WTC11 (cell line): ENCODE results near the gene TMC6. TPM values are rescaled to one million over a fixed set of nuclear protein-coding genes. Genes with fewer than 3 reads are reported as not detected.
A peak's percentile ranks its signal among the peaks of the same experiment; 100 is the strongest.

Experiments
- ATAC-seq: fragments of 200-7000 bp; cut with Tn5 transposase; 2 replicates; pipeline ENCODE4 v1.10.0; 2021; ENCODE audit warnings: mild to moderate bottlenecking, moderate library complexity
- CTCF ChIA-PET: fragments of 300-600 bp; sonication (Branson Sonifier 250); formaldehyde crosslinking; loops from one replicate; lab custom pipeline; 2021; ENCODE audit warnings: antibody characterized with exemption; lab: Charles Lee
- POLR2A ChIA-PET: fragments of 350-600 bp; sonication (Branson Sonifier 250); formaldehyde crosslinking; loops from one replicate; lab custom pipeline; 2021; ENCODE audit warnings: antibody characterized with exemption; lab: Charles Lee
- DNase-seq: peaks from one replicate; pipeline ENCODE4 v3.0.0; 2021; ENCODE audit warnings: low spot score
- H3K27ac Mint-ChIP-seq: 2 replicates; pipeline ENCODE4 v1.8.0; 2021; ENCODE audit warnings: mixed read lengths
- H3K27me3 Mint-ChIP-seq: 2 replicates; pipeline ENCODE4 v1.8.0; 2021; ENCODE audit warnings: low read depth, mild to moderate bottlenecking, moderate library complexity, mixed read lengths
- H3K36me3 Mint-ChIP-seq: 2 replicates; pipeline ENCODE4 v1.8.0; 2021; ENCODE audit warnings: mixed read lengths
- H3K4me1 Mint-ChIP-seq: 2 replicates; pipeline ENCODE4 v1.8.0; 2022; ENCODE audit warnings: mixed read lengths
- H3K4me3 Mint-ChIP-seq: 2 replicates; pipeline ENCODE4 v1.8.0; 2021; ENCODE audit warnings: mild to moderate bottlenecking, moderate library complexity, mixed read lengths
- H3K9me3 Mint-ChIP-seq: 2 replicates; pipeline ENCODE4 v1.8.0; 2021; ENCODE audit warnings: mixed read lengths
- GABPB1 ChIP-seq: sonication (generic); formaldehyde crosslinking; IDR thresholded peaks from 2 replicates; pipeline ENCODE4 v1.8.1; 2023; ENCODE audit warnings: mild to moderate bottlenecking, missing genetic modification reagents
- JAZF1 ChIP-seq: fragments of 250-450 bp; sonication (Bioruptor Pico); IDR thresholded peaks from 2 replicates; pipeline ENCODE4 v1.9.0; 2021; ENCODE audit warnings: moderate library complexity, mild to moderate bottlenecking, inconsistent platforms
- JUN ChIP-seq: sonication (generic); formaldehyde crosslinking; IDR thresholded peaks from 2 replicates; pipeline ENCODE4 v1.8.0; 2023; ENCODE audit warnings: mild to moderate bottlenecking, missing genetic modification reagents
- MYBL2 ChIP-seq: sonication (generic); formaldehyde crosslinking; IDR thresholded peaks from 2 replicates; pipeline ENCODE4 v1.8.1; 2023; ENCODE audit warnings: mild to moderate bottlenecking, moderate library complexity, missing genetic modification reagents
- NR1H2 ChIP-seq: sonication (generic); formaldehyde crosslinking; IDR thresholded peaks from 2 replicates; pipeline ENCODE4 v1.9.0; 2021; ENCODE audit warnings: mild to moderate bottlenecking, moderate library complexity, missing genetic modification reagents
- NR3C1 ChIP-seq: sonication (generic); formaldehyde crosslinking; conservative IDR thresholded peaks from 2 replicates; pipeline ENCODE4 v1.8.1; 2023; ENCODE audit warnings: low read depth, mild to moderate bottlenecking, missing genetic modification reagents
- PRRX2 ChIP-seq: fragments of 250-450 bp; sonication (Bioruptor Pico); IDR thresholded peaks from 2 replicates; pipeline ENCODE4 v1.8.0; 2021; ENCODE audit warnings: mild to moderate bottlenecking
- SMAD3 ChIP-seq: sonication (generic); formaldehyde crosslinking; IDR thresholded peaks from 2 replicates; pipeline ENCODE4 v1.8.0; 2022; ENCODE audit warnings: missing genetic modification reagents, mild to moderate bottlenecking, borderline replicate concordance
- ZNF232 ChIP-seq: sonication (generic); formaldehyde crosslinking; IDR thresholded peaks from 2 replicates; pipeline ENCODE4 v1.8.0; 2022; ENCODE audit warnings: mild to moderate bottlenecking, missing genetic modification reagents
- ZNF423 ChIP-seq: fragments of 250-450 bp; sonication (Bioruptor Pico); IDR thresholded peaks from 2 replicates; pipeline ENCODE4 v2.1.2; 2022; ENCODE audit warnings: mild to moderate bottlenecking, moderate library complexity
- total RNA-seq: library from RNA; stranded (reverse); gene quantifications from 3 replicates; pipeline ENCODE4 v1.2.3, GENCODE V29; 2021
- TF ChIP-seq, protein P1 (sequence below): sonication (generic); formaldehyde crosslinking; IDR thresholded peaks from 2 replicates; pipeline ENCODE4 v1.8.1; 2023; ENCODE audit warnings: mild to moderate bottlenecking, missing genetic modification reagents, moderate library complexity
- TF ChIP-seq, protein P2 (sequence below): sonication (generic); formaldehyde crosslinking; IDR thresholded peaks from 2 replicates; pipeline ENCODE4 v1.8.0; 2023; ENCODE audit warnings: mild to moderate bottlenecking, missing genetic modification reagents
- TF ChIP-seq, protein P3 (sequence below): sonication (generic); formaldehyde crosslinking; IDR thresholded peaks from 2 replicates; pipeline ENCODE4 v1.8.1; 2023; ENCODE audit warnings: mild to moderate bottlenecking, missing genetic modification reagents, moderate library complexity
- TF ChIP-seq, protein P4 (sequence below): sonication (generic); formaldehyde crosslinking; IDR thresholded peaks from 2 replicates; pipeline ENCODE4 v1.8.1; 2023; ENCODE audit warnings: mild to moderate bottlenecking, missing genetic modification reagents
- TF ChIP-seq, protein P5 (sequence below): sonication (generic); formaldehyde crosslinking; IDR thresholded peaks from 2 replicates; pipeline ENCODE4 v1.8.0; 2022; ENCODE audit warnings: missing genetic modification reagents

The TMC6 gene
- total RNA-seq, 1 experiment from 2014 or later: 120 TPM

DNA sequence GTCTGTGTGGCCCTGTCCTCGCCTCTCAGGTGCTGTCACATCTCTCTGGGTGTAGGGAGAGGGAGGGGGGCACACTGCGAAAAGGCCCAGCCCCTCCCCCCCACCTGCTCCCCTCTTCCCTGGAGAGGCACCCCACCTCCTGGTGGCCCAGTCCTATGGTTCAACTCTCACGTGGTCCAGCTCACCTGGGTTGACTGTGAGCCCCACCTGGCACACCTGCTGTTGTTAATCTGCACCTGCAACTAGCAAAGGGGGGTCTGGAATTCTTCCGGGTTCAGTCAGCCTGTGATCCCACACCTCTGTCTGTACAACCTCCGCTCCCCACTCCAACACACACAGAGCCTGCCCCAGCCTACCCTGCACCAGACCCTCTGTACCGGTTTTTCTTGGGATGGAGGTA is 37.9 kb upstream of the TMC6 start:
- H3K27ac Mint-ChIP-seq: no peak overlapping the region
- H3K4me1 Mint-ChIP-seq: peaks cover 17% of the 10 kb centered on the region
- CTCF ChIA-PET: interaction anchor here (0.6 to 2.2 kb wide), 6 partner anchors 9 to 398 kb away, joined by 3 to 17 read pairs (median 4); no protein-coding TSS in a partner anchor
- POLR2A ChIA-PET: interaction anchor here (0.6 kb wide), 1 partner anchor 29 kb away, joined by 3 read pairs; no protein-coding TSS in a partner anchor
- TF ChIP-seq, protein P1, sequence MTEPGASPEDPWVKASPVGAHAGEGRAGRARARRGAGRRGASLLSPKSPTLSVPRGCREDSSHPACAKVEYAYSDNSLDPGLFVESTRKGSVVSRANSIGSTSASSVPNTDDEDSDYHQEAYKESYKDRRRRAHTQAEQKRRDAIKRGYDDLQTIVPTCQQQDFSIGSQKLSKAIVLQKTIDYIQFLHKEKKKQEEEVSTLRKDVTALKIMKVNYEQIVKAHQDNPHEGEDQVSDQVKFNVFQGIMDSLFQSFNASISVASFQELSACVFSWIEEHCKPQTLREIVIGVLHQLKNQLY: no peak
- TF ChIP-seq ZNF423 (CRISPR knock-in tag) (peak; percentile 88), NR1H2 (CRISPR knock-in tag) (no peak)
- no peaks in the 10 kb centered on the region for H3K27me3 Mint-ChIP-seq
- DNase-seq (no peak), ATAC-seq (no peak)
- H3K4me3 Mint-ChIP-seq: no peak overlapping the region
- no peaks in the 10 kb centered on the region for H3K36me3 Mint-ChIP-seq
- H3K9me3 Mint-ChIP-seq: no peaks in the 10 kb centered on the region

DNA sequence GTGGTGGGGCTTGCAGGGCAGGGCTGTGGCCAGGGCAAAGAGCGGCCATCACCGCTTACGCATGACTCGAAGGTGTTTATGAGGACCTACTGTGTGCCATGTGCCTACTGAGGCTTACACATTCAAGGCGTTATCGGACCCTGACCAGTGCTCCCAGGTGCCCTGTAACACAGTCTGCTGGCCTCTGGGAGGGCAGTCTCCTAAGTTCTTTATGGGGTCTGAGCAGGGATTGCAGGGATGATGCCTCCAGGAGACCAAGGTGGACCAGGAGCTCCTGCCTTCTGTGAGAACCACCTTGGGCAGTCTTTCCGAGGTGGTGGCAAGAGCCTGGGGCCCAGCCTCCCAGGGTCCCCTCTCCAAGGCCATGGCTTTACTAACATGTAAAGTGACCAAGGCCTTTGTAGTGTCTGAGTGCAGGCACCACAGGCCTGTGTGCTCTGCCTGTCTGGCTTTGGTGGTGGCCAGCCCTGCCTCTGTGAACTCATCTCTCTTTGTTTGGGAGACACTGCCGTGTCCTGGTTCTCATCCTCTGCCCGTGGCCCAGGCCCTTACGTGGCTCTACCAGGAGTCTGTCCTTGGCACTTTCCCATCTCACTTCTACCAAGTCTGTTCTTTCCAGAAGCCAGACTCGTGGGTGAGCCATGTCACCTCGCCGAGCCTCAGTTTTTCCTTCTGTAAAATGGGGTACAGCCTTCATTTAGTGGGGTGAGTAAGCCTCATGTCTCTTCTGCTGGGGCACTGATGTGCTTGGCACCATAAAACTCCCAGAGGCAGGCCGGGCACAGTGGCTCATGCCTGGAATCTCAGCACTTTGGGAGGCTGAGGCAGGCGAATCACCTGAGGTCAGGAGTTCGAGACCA is 36.4 kb upstream of the TMC6 start:
- no peak overlapping the region for H3K4me3 Mint-ChIP-seq
- no peak for DNase-seq
- H3K4me1 Mint-ChIP-seq: peaks cover 14% of the 10 kb centered on the region
- ChIA-PET POLR2A (no interaction called here), CTCF (interaction anchor here (1.0 kb wide), 1 partner anchor 22 kb away, joined by 3 read pairs; the partner anchor contains the start of genes AFMID and TK1)
- no peaks in the 10 kb centered on the region for H3K36me3 Mint-ChIP-seq
- no peak overlapping the region for H3K27ac Mint-ChIP-seq
- H3K27me3 Mint-ChIP-seq: no peaks in the 10 kb centered on the region
- H3K9me3 Mint-ChIP-seq: no peaks in the 10 kb centered on the region
- TF ChIP-seq ZNF232 (no peak), GABPB1 (CRISPR knock-in tag) (no peak), JAZF1 (CRISPR knock-in tag) (no peak), JUN (no peak), PRRX2 (CRISPR knock-in tag) (no peak), NR3C1 (CRISPR knock-in tag) (no peak)
- TF ChIP-seq, protein P2, sequence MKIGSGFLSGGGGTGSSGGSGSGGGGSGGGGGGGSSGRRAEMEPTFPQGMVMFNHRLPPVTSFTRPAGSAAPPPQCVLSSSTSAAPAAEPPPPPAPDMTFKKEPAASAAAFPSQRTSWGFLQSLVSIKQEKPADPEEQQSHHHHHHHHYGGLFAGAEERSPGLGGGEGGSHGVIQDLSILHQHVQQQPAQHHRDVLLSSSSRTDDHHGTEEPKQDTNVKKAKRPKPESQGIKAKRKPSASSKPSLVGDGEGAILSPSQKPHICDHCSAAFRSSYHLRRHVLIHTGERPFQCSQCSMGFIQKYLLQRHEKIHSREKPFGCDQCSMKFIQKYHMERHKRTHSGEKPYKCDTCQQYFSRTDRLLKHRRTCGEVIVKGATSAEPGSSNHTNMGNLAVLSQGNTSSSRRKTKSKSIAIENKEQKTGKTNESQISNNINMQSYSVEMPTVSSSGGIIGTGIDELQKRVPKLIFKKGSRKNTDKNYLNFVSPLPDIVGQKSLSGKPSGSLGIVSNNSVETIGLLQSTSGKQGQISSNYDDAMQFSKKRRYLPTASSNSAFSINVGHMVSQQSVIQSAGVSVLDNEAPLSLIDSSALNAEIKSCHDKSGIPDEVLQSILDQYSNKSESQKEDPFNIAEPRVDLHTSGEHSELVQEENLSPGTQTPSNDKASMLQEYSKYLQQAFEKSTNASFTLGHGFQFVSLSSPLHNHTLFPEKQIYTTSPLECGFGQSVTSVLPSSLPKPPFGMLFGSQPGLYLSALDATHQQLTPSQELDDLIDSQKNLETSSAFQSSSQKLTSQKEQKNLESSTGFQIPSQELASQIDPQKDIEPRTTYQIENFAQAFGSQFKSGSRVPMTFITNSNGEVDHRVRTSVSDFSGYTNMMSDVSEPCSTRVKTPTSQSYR (CRISPR knock-in tag): no peak
- TF ChIP-seq, protein P3, sequence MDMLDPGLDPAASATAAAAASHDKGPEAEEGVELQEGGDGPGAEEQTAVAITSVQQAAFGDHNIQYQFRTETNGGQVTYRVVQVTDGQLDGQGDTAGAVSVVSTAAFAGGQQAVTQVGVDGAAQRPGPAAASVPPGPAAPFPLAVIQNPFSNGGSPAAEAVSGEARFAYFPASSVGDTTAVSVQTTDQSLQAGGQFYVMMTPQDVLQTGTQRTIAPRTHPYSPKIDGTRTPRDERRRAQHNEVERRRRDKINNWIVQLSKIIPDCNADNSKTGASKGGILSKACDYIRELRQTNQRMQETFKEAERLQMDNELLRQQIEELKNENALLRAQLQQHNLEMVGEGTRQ (CRISPR knock-in tag): no peak
- TF ChIP-seq, protein P4, sequence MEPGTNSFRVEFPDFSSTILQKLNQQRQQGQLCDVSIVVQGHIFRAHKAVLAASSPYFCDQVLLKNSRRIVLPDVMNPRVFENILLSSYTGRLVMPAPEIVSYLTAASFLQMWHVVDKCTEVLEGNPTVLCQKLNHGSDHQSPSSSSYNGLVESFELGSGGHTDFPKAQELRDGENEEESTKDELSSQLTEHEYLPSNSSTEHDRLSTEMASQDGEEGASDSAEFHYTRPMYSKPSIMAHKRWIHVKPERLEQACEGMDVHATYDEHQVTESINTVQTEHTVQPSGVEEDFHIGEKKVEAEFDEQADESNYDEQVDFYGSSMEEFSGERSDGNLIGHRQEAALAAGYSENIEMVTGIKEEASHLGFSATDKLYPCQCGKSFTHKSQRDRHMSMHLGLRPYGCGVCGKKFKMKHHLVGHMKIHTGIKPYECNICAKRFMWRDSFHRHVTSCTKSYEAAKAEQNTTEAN (CRISPR knock-in tag): no peak
- ATAC-seq: no peak

DNA sequence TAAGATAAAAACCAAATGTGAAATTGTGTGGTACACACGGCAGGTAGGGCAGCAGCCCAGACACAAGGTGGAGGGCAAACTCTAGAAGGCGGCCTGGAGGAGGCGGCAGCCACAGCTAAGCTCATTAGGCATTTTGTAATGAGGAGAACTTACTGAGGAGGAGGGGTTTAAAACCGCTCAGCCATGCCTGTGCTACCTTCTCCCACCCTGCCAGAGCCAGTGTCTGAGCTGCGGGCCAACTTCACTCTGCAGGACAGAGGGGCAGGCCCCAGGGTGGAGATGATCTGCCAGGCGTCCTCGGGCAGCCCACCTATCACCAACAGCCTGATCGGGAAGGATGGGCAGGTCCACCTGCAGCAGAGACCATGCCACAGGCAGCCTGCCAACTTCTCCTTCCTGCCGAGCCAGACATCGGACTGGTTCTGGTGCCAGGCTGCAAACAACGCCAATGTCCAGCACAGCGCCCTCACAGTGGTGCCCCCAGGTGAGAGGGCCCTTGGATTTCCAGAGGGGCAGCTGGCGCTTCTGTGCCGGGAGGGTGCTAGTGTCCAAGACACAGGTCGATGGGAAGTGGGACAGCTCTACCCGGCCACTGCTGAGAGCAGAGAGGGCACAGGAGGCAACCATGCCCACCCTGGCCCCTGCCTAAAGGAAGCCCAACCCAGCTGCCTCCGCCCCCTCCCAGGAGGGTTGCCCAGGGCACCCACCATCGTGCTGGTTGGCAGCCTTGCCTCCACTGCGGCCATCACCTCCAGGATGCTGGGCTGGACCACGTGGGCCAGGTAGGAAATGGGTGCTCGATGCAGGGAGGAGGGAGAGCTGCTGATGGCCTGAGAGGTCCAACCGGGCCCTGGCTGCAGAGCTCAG is 35.6 kb upstream of the TMC6 start:
- no peaks in the 10 kb centered on the region for H3K36me3 Mint-ChIP-seq
- H3K9me3 Mint-ChIP-seq: no peaks in the 10 kb centered on the region
- no peak overlapping the region for H3K27ac Mint-ChIP-seq
- ChIA-PET POLR2A (no interaction called here), CTCF (interaction anchor here (0.6 to 1.2 kb wide), 6 partner anchors 11 to 48 kb away, joined by 3 to 4 read pairs (median 3); partner anchors contain the start of genes AFMID and TK1)
- H3K27me3 Mint-ChIP-seq: no peaks in the 10 kb centered on the region
- TF ChIP-seq MYBL2 (CRISPR knock-in tag): no peak
- TF ChIP-seq, protein P4 (CRISPR knock-in tag): no peak
- no peak for TF ChIP-seq SMAD3 (CRISPR knock-in tag)
- TF ChIP-seq, protein P5, sequence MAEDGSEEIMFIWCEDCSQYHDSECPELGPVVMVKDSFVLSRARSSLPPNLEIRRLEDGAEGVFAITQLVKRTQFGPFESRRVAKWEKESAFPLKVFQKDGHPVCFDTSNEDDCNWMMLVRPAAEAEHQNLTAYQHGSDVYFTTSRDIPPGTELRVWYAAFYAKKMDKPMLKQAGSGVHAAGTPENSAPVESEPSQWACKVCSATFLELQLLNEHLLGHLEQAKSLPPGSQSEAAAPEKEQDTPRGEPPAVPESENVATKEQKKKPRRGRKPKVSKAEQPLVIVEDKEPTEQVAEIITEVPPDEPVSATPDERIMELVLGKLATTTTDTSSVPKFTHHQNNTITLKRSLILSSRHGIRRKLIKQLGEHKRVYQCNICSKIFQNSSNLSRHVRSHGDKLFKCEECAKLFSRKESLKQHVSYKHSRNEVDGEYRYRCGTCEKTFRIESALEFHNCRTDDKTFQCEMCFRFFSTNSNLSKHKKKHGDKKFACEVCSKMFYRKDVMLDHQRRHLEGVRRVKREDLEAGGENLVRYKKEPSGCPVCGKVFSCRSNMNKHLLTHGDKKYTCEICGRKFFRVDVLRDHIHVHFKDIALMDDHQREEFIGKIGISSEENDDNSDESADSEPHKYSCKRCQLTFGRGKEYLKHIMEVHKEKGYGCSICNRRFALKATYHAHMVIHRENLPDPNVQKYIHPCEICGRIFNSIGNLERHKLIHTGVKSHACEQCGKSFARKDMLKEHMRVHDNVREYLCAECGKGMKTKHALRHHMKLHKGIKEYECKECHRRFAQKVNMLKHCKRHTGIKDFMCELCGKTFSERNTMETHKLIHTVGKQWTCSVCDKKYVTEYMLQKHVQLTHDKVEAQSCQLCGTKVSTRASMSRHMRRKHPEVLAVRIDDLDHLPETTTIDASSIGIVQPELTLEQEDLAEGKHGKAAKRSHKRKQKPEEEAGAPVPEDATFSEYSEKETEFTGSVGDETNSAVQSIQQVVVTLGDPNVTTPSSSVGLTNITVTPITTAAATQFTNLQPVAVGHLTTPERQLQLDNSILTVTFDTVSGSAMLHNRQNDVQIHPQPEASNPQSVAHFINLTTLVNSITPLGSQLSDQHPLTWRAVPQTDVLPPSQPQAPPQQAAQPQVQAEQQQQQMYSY (CRISPR knock-in tag): no peak
- H3K4me1 Mint-ChIP-seq: peaks cover 8% of the 10 kb centered on the region; the same call in 1 of the 2 replicates
- DNase-seq (no peak), ATAC-seq (no peak)
- H3K4me3 Mint-ChIP-seq: no peak overlapping the region
